B cell (primary cell): ENCODE results near the gene TOR1AIP2.

Experiments
- CTCF ChIP-seq: fragments of 200-600 bp; IDR thresholded peaks from one replicate; pipeline ENCODE4 v1.8.0; 2022; ENCODE audit warnings: antibody characterized with exemption, mild to moderate bottlenecking
- EZH2 ChIP-seq: IDR thresholded peaks from 2 replicates; pipeline ENCODE4 v1.6.1; 2012; ENCODE audit warnings: borderline replicate concordance, low read depth, mild to moderate bottlenecking, moderate library complexity, low read length; ENCODE audit not compliant: insufficient read depth, poor library complexity, severe bottlenecking

- peak; percentile 90 for TF ChIP-seq CTCF
- no peak for TF ChIP-seq EZH2
Observed at GRCh38 chr1:179809506-179810366, 67.9 kb downstream of the TOR1AIP2 start.
